Epithelial cell of esophagus (primary cell): Measurements from ENCODE around the gene PFN4.
A peak's percentile ranks its signal among the peaks of the same experiment; 100 is the strongest.

Experiments used
- DNase-seq: peaks from one replicate; pipeline ENCODE4 v3.0.0; 2010; ENCODE audit warnings: low read depth
- H3K4me3 ChIP-seq: 2 replicates; pipeline ENCODE4 v1.5.1; 2011; ENCODE audit warnings: mild to moderate bottlenecking, low read length, control low read depth
- TF ChIP-seq, protein P1 (sequence below): IDR thresholded peaks from 2 replicates; pipeline ENCODE4 v1.5.1; 2011; ENCODE audit warnings: low read depth, mild to moderate bottlenecking, low read length, control low read depth, inconsistent platforms; ENCODE audit not compliant: insufficient read depth; ENCODE audit errors: missing control alignments

The PFN4 gene

DNA sequence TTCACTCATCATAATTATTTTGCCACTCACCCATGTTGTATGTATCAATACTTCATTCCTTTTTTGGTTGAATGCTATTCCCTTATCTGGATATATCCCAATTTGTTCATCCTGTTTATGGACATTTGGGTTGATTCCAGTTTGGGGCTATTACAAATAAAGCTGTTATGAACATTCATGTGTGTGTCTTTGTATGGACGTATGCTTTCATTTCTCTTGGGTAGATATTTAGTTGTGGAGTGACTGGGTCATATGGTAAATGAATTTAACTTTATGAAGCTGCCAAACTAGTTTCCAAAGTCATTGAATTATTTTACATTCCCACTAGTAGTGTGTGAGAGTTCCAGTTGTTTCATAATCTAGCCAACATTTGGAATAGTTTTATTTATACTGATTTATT lies 2.8 kb upstream of the PFN4 start:
- no peak overlapping the region for H3K4me3 ChIP-seq
- DNase-seq = no peak
- TF ChIP-seq, protein P1, sequence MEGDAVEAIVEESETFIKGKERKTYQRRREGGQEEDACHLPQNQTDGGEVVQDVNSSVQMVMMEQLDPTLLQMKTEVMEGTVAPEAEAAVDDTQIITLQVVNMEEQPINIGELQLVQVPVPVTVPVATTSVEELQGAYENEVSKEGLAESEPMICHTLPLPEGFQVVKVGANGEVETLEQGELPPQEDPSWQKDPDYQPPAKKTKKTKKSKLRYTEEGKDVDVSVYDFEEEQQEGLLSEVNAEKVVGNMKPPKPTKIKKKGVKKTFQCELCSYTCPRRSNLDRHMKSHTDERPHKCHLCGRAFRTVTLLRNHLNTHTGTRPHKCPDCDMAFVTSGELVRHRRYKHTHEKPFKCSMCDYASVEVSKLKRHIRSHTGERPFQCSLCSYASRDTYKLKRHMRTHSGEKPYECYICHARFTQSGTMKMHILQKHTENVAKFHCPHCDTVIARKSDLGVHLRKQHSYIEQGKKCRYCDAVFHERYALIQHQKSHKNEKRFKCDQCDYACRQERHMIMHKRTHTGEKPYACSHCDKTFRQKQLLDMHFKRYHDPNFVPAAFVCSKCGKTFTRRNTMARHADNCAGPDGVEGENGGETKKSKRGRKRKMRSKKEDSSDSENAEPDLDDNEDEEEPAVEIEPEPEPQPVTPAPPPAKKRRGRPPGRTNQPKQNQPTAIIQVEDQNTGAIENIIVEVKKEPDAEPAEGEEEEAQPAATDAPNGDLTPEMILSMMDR = no peak

DNA sequence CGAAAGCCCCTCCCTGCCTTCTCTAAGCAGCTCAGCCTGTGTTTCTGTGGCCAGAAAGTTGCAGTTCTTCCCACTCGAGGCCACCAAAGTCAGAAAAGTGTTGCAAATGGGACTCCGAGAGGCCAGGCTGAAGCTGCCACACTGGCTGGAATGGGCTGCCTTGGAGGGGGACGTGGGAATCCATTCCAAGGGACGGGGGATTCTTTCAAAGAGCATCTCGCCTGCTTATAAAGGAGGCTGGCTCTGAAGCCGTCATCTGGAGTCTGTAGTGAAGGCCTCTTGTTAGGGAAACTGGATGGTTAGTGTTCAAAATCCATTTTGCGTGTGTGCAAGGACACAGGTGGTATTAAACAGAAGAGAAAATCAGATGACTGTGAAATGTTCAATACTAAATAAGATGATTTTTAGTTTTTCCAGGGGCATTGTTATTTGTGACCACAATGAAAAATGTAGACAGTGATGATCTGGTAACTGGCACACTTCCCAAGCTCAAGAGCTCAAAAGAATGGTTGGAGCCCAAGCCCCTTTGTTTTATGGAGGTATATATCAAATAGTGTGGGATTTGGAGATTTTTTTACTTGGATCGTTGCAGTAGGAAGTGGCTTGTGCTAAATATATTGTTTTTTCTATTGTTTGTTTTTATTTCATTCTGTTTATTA lies 917 bp upstream of the PFN4 start:
- peak overlapping the region; percentile 65 for H3K4me3 ChIP-seq
- TF ChIP-seq, protein P1 = no peak
- DNase-seq = no peak

DNA sequence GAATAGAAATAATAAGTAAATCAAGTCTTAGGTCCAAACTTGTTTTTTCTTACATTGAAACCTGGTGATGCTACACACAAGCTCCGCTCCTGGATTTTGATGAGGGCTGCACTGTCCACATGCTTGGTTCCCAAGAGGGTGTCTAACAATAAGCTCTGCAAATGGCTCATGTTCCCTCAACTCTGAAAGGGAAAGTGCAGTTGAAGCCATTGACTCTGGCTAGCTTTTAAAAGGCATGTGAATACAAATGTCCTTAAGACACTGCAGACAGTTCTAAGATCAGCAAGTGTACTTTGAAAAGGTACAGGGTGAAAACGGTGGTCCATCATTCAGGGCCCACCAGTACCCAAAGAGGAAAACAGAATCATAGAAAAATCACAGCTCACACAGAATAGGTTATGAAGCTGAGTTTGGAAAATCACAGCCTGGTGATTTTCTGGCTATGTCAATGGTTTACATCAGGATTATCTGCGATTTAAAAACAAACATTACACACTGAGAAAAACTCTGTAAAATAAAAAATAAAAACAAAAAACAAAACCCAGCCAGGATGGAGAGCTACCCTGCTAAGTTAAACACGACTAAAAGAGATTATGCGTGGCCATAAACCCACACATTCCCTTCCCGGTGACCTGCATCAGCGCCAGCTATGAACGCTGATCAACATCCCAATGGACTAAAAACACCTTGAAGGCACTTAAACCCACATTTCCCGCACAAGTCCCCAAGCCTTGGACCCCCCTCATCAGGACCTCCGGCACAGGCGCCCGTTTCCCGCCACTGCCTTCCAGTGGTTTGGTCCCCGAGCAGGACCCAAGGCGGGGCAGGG lies 554 bp downstream of the PFN4 start:
- TF ChIP-seq, protein P1 = no peak
- H3K4me3 ChIP-seq = peak overlapping the region; percentile 65
- DNase-seq = no peak

DNA sequence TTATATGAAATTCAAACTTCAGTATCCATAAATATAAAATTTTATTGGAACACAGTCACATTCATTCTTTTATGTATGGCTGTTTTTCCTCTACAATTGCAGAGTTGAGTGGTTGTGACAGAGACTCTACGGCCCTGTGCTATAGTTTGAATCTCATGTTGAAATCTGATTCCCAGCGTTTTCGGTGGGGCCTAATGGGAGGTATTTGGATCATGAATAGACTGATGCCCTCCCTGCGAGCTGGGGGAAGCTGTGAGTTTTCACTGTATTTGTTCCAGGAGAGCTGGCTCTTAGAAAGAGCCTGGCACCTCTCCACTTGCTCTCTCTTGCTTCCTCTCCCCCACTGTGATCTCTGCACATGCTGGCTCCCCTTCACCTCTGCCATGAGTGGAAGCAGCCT lies 1.7 kb downstream of the PFN4 start:
- DNase-seq = no peak
- TF ChIP-seq, protein P1 = no peak
- H3K4me3 ChIP-seq = no peak overlapping the region

DNA sequence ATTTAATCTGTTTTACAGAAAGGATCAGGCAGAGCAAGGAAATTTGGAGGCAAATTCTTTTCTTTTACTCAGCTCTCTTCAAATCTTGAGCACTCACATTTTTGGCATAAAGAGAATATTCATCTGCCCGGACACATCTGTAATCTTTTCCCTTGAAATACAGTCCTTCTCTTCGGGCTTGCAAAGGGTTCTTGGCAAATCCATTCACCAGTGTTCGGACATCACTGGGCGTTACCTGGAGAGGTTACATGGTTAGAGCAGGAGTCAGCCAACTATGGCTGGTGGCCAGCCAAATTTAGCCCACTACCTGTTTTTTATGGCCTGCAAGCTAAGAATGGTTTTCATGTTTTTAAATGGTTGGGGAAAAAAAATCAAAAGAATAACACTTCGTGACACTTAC lies 2.1 kb downstream of the PFN4 start:
- TF ChIP-seq, protein P1 = no peak
- H3K4me3 ChIP-seq = no peak overlapping the region
- DNase-seq = no peak

DNA sequence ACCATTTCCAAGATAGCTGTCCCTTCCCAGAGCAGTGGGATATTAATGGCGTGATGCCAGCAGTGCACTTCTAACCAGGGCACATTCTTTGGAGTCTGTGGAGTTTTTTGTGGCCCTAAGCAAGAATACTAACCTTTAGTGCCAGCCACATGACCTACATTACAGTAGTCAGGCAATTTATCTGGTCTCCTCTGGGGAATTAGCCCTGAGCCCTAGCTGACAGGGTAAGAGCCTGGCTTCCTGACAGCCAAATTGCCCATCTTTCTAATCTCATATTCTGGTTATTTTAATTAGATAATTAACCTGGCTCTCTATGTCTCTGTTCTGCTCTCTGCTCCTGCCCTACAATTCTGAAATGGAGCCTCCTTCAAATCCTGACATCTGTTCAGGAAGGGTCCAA lies 5.2 kb downstream of the PFN4 start:
- DNase-seq = no peak
- TF ChIP-seq, protein P1 = no peak
- no peak overlapping the region for H3K4me3 ChIP-seq
